Stimulated activated CD8-positive, alpha-beta memory T cell treated with anti-CD3 and anti-CD28 coated beads, Interleukin-2, amount 100 ng/mL, for 48 hours (primary cell): Measurements from ENCODE around the gene TLCD4.

ENCODE experiments used
- DNase-seq, 2 donors: peaks; one replicate each; pipeline ENCODE4 v3.0.0-alpha.2; 2020; ENCODE audit warnings: low read depth in 2 of 2

The TLCD4 gene

GRCh38 chr1:95095833-95096217 lies 21.3 kb upstream of the TLCD4 start:
- no peak for DNase-seq

DNA sequence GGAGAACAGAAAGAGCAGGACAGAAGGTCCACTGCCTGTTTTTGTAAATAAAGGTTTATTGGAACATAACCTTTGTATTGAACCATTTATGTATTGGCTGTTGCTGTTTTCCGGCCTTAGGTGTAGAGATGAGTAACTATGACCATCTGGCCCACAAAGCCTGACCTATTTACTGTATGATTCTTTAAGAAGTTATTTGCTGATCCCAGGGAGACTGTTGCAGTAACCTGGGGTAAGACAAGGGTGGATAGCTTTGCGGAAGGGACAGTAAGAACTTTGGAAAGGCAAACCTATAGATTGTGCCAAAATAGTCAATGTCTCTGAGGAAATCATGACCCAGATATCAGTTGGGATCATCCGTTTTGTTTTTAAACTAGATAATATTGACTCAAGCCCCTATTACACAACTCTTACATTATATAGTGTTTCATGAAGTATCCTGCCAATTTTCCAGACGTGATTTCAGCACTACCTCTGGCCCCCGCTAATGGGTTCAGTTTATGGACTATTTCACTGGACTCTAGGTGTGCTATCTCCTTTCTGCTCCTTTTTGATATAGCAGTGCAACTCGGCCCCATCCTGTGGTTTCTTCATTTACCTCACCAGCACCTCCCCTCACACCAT lies 20.8 kb upstream of the TLCD4 start:
- DNase-seq: no peak

- DNase-seq: no peak
These were observed 19.7 kb upstream of the TLCD4 start for GRCh38 chr1:95097426-95097825.

DNA sequence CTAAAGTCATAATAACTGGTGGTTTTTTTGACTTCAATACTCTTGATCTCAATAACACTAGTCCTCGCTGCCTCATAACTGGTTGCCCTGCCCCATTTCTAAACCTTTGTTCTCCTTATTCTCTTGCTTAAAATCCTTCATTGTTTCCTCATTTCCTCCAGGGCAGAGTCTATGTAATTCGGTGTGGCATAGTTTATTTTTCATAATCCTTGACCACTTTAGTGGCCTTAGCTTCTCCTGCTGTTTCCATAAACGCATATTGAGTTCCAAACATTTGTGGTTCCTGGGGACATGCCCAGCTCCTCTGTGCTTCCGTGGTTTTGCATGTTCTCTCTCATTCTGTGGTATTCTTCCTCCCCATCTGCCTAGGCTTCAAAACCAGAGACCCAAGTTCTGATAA lies 19.0 kb upstream of the TLCD4 start:
- DNase-seq: no peak

GRCh38 chr1:95108792-95109191 lies 8.4 kb upstream of the TLCD4 start:
- no peak for DNase-seq

GRCh38 chr1:95111014-95111413 lies 6.1 kb upstream of the TLCD4 start:
- no peak for DNase-seq

GRCh38 chr1:95113684-95114083 lies 3.5 kb upstream of the TLCD4 start:
- no peak for DNase-seq

DNA sequence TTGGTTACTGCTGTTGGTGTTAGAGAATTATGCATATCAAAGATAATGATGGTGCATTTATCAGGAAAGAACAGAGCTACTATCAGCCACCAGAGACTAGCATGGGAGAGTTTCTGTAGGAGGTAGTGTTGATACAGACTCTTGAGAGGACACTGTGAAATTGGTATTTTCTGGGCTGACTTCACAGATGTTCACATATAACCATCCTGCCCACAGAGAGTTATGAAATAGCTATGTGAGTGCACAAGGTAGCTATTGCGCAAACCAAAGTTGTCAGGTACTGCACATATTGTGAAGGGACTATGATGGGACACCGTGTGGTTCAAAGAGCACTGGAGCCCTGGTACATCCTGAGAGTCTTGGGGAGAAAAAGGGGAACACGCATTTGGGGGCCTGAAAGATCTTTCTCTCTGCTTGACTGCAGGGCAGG lies 1.4 kb upstream of the TLCD4 start:
- no peak for DNase-seq

DNA sequence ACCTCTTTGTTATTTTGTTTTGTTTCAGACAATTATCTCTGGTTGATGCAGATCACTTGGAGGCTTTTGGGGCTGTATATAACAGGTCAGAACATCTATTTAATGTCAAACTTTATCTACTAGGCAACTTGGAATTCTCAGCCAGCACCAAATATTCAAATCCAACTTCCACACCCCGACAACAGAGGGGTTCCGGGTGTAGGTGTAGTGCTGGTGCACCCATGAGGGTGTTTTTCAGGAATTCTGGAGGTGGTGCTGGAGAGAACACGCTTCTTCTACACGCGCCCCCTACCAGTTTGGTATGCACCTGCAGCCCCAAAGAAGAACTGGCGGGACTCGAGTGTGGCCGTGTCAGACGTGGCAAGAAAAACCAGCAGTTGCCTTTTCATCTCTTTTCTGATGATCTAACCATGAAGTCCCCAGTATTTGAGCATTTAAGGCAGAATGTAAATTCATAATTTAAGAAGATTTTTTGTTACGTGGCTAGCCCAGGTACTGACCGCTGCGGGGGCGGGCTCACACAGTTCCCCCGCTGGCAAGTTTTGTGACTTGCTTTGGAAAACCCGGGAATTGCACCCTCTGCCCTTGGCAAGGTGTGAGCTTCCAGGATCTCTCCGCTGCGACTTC lies 462 bp upstream of the TLCD4 start:
- DNase-seq: peak; percentile 15 to 16

DNA sequence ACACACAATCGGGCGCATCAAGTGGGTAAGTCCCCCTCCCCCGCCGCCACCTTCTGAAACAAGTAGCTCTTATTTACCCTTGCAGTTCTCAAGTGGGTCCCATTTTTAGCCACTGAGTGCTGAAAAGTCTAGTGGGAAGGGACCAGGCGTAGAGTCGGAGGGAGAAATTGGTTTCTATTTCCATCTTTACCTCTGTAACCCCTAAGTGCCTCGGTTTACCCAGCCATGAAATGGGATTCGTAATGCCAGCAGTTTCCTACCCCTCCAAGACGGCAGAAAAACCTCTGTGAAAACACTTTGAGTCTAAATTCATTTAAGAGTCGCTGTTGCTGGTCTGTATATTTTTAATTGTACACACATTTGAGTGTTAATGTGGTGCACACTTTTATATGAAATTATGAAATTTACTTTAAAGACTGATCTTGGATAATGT lies 928 bp downstream of the TLCD4 start:
- peak in 1 of 2 donors; percentile 5 for DNase-seq

GRCh38 chr1:95118710-95119109 lies 1.6 kb downstream of the TLCD4 start:
- no peak for DNase-seq

DNA sequence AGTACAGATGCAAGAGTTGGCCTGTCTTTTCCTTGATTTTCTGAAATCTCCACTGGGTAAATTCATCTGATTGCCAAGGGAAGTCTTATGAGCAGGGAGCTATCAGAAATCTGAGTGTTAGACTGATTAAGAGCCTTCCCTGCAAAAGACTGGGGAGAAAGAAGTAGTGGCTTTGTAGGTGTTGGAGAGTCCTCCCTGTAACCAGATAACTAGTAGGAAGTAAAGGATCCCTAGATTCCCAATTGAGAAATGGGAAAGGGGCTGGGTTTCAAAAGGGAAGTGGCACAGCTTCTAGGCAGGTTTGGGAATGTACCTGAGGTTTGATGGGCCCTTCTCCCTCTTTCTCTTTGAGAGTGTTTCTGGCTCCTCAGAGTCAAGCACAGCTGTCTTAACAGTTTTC lies 2.1 kb downstream of the TLCD4 start:
- DNase-seq: no peak

- DNase-seq: no peak
These were observed 5.1 kb downstream of the TLCD4 start for GRCh38 chr1:95122151-95122697.

DNA sequence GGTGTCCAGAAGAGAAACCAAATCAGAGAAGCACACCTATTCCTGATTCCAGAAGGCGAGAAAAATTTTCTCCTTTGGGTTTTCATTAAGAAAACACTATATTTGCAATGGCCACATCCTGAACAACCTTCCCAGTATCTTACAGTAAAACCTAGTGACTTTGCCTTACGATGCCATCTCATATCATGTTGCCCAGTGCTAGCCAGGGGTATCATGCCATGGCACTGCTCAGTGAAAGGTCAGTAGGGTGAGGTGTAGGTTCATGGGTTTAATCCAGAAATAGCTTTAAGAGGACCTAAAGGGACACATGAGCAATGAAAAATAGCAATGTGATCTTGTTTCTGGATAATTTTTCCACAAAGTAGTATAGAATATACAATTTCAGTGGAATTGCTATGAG lies 7.2 kb downstream of the TLCD4 start:
- DNase-seq: no peak

GRCh38 chr1:95126366-95126765 lies 9.2 kb downstream of the TLCD4 start:
- no peak for DNase-seq

DNA sequence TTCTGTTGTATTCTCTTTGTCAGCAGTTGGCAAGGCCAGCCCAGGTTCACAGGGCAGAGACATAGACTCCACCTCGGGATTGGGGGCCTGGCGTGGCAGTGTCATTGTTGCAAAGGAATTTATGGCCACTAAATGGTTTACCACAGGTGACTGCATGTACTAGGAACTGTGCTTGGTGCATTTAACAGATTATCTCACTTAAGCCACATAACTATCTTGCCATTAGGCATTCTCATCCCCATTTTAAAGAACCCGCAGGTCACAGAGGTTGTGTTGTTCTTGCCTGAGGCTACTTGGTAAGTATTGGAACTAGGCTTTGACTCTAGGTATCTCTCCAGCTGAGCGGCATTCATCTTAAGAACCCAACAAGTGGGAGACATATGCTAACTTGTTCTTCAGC lies 9.7 kb downstream of the TLCD4 start:
- DNase-seq: no peak

DNA sequence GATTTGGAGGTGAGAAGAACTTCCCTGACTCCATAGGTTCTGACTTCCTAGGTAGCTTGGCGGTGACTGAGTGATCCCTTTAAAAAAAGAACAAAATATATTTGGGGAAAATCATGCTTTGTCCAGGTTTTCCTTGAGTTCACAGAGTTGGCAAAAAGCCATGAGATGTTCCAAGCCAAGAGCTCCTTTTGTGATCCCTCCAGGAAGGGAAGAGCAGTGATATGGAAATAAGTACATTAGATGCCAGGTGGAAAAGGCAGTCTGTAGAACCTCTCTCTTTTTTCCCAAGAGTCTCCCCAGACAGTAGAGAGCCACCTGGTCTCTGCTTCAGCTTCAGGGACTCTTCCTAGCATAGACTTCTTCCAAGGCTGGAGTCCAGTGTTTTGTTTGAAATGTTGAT lies 10.2 kb downstream of the TLCD4 start:
- DNase-seq: no peak

DNA sequence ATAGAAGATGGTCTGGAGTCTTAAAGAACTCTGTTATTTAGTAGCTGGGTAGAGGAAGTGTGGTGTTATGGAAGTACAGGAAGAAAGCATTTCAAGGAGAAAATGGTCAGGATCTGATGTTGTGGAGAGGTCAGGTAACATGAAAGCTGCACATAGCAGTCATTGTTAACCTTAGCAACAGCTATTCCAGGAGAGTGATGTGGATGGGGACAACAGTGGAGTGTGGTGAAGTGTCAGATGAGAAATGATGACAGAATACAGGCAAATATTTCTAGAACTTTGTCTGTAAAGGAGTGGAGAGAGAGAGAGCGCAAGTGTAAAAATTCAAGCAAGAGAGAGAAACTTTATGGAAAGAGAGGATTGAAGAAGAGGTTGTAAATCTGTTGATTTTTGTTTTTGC lies 15.6 kb downstream of the TLCD4 start:
- DNase-seq: no peak

DNA sequence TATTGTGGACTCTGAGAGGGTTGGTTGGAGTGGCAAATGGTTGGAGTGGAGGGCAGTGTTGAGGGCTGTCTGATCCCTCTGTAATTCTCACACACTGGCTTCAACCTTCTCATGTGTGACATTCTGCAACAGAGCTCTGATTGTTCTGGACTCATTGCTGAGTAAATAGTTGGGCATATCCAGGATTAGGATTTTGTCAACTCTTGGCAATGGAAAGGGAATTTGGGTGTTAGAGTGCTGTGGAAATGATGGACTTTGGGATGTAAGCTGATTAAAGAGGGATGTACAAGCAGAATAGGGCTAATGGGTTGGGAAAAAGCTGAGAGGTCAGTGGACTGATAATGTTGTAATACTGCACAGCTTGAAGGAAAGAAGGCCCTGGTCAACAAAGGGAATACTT lies 16.5 kb downstream of the TLCD4 start:
- DNase-seq: no peak

GRCh38 chr1:95138223-95138622 lies 21.1 kb downstream of the TLCD4 start:
- no peak for DNase-seq

DNA sequence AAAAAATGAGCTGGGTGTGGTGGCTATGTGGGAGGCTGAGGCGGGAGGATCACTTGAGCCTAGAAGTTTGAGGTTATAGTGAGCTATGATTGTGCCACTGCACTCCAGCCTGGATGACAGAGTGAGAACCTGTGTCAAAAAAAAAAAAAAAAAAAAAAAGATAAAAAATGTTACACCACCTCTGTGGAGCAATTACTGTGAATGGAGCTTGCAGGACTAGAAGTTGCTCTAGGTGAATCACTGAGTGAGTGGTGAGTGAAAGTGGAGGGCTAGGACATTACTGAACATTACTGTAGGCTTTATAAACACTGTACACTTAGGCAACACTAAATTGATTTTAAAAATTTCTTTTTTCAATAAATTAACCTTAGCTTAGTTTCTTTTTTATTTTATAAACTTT lies 21.9 kb downstream of the TLCD4 start:
- no peak for DNase-seq

GRCh38 chr1:95140791-95141190 lies 23.6 kb downstream of the TLCD4 start:
- no peak for DNase-seq

DNA sequence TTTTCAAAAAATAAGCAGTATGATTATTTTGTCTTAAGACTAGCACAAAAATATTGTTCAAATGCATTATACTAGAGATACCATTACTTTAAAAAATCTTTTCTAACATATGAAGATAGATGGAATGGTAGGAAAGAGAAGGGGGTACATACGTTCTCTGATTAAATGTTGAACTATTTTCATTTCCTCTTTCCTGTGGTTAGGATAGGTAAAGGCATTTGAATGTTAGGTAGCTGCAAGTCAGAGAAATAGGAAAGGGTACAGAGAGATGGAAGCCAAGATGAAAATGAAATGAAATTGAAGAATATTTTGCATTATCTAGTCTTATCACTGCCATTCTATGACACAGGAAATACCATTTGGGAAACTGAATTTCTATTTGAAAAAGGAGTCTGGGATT lies 28.3 kb downstream of the TLCD4 start:
- DNase-seq: no peak

DNA sequence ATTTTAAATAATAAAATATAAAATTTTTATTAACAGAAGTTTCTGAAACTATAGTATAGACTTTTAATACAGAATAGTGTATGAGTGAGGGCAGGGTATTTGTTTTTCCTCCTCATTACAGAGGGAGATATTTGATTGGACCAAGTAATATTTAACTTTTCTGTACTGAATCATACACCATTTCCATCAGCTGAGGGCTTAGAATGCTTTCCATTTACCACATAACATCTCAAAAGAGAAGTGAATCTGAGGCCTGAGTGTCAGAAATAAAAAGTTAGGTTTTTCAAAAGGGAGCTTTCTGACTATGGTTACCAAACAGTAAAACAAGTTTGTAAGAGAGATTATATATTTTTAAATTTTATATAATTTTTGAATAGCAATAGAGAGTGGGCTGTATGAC lies 29.5 kb downstream of the TLCD4 start:
- DNase-seq: no peak
